ENCODE measurements around the gene DIPK1B.

Gene DIPK1B

DNA sequence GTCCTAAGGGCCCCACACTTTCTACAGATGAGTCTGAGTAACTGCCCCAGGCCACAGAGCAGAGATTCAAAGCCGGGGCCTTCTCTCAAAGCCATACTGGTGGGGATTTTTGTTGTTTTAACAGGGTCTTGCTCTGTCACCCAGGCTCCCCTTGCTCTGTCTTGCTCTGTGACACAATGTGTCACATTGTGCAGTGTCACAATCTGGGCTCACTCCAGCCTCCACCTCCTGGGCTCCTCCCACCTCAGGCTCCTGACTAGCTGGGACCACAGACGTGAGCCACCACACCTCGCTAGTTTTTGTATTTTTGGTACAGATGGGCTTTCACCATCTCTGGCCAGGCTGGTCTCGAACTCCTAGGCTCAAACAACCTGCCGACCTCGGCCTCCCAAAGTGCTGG is 33.7 kb upstream of the DIPK1B start:
- Histone ChIP-seq H2AFZ (ENCODE audit: low read depth, low read length) (no peak overlapping the region), H4K20me1 (ENCODE audit: insufficient read depth, low read length) (peaks cover 9% of the 10 kb centered on the region; the same call in 1 of the 2 replicates), H3K4me3 (ENCODE audit: low read depth in 1 of 2, low read length in 2 of 2) (no peak overlapping the region), H3K9ac (ENCODE audit: low read depth, low read length) (no peak overlapping the region), H3K9me3 (ENCODE audit: insufficient read depth, low read length, severe bottlenecking) (no peaks in the 10 kb centered on the region), H3K27me3 (ENCODE audit: insufficient read depth, low read length, poor library complexity) (no peaks in the 10 kb centered on the region), H3K36me3 (ENCODE audit: insufficient read depth, low read length) (0 out of 2 replicates have a peak, but pooled peaks cover 3% of the 10 kb centered on the region), H3K4me1 (ENCODE audit: insufficient read depth, low read length) (no peaks in the 10 kb centered on the region), H3K79me2 (ENCODE audit: insufficient read depth, low read length) (no peaks in the 10 kb centered on the region), H3K27ac (ENCODE audit: low read length) (no peak overlapping the region), H3K4me2 (ENCODE audit: insufficient read depth, low read length) (no peak overlapping the region)
- ATAC-seq (ENCODE audit: insufficient read depth, low read depth) (no peak), DNase-seq (no peak)
- no peak for TF ChIP-seq EZH2 (IDR thresholded peaks at IDR 0.05; ENCODE audit: borderline replicate concordance, low read depth, low read length, severe bottlenecking)
- TF ChIP-seq, protein P1, sequence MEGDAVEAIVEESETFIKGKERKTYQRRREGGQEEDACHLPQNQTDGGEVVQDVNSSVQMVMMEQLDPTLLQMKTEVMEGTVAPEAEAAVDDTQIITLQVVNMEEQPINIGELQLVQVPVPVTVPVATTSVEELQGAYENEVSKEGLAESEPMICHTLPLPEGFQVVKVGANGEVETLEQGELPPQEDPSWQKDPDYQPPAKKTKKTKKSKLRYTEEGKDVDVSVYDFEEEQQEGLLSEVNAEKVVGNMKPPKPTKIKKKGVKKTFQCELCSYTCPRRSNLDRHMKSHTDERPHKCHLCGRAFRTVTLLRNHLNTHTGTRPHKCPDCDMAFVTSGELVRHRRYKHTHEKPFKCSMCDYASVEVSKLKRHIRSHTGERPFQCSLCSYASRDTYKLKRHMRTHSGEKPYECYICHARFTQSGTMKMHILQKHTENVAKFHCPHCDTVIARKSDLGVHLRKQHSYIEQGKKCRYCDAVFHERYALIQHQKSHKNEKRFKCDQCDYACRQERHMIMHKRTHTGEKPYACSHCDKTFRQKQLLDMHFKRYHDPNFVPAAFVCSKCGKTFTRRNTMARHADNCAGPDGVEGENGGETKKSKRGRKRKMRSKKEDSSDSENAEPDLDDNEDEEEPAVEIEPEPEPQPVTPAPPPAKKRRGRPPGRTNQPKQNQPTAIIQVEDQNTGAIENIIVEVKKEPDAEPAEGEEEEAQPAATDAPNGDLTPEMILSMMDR (IDR thresholded peaks at IDR 0.05; ENCODE audit: borderline replicate concordance, extremely low read depth, low read length, poor library complexity, severe bottlenecking), result no peak

DNA sequence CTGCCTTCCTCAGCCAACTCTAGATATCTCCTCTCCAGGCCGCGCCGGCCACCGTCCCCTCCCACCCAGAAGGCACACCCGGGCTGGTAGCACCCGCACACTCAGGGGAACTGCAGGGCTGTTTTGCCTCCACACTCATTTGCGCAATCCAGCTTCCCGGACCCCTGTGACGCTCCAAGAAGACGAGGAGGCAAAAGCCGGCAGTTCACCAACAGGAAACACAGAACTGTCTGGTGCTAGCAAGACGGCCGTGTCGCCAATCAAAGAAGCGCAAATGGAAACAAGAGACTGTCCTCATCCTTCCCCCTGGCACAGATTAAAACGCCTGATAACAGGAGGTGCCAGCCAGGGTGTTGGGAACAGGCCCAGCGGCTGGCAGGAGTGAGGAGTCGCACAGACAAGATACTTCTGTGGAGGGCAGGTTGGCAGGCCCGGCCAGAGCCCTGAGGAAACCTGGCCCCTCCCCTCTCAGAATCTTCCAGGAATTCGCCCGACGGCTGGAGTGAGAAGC is 32.9 kb upstream of the DIPK1B start:
- Histone ChIP-seq H3K4me3 (ENCODE audit: low read depth in 1 of 2, low read length in 2 of 2) (no peak overlapping the region), H3K27ac (ENCODE audit: low read length) (no peak overlapping the region), H3K9ac (ENCODE audit: low read depth, low read length) (no peak overlapping the region), H3K9me3 (ENCODE audit: insufficient read depth, low read length, severe bottlenecking) (no peaks in the 10 kb centered on the region), H3K79me2 (ENCODE audit: insufficient read depth, low read length) (no peaks in the 10 kb centered on the region), H3K4me1 (ENCODE audit: insufficient read depth, low read length) (no peaks in the 10 kb centered on the region), H3K36me3 (ENCODE audit: insufficient read depth, low read length) (0 out of 2 replicates have a peak, but pooled peaks cover 2% of the 10 kb centered on the region), H3K27me3 (ENCODE audit: insufficient read depth, low read length, poor library complexity) (no peaks in the 10 kb centered on the region), H3K4me2 (ENCODE audit: insufficient read depth, low read length) (no peak overlapping the region), H2AFZ (ENCODE audit: low read depth, low read length) (no peak overlapping the region), H4K20me1 (ENCODE audit: insufficient read depth, low read length) (peaks cover 9% of the 10 kb centered on the region; the same call in 1 of the 2 replicates)
- TF ChIP-seq, protein P1 (IDR thresholded peaks at IDR 0.05; ENCODE audit: borderline replicate concordance, extremely low read depth, low read length, poor library complexity, severe bottlenecking), result no peak
- no peak for TF ChIP-seq EZH2 (IDR thresholded peaks at IDR 0.05; ENCODE audit: borderline replicate concordance, low read depth, low read length, severe bottlenecking)
- DNase-seq, result no peak
- ATAC-seq (ENCODE audit: insufficient read depth, low read depth), result no peak

DNA sequence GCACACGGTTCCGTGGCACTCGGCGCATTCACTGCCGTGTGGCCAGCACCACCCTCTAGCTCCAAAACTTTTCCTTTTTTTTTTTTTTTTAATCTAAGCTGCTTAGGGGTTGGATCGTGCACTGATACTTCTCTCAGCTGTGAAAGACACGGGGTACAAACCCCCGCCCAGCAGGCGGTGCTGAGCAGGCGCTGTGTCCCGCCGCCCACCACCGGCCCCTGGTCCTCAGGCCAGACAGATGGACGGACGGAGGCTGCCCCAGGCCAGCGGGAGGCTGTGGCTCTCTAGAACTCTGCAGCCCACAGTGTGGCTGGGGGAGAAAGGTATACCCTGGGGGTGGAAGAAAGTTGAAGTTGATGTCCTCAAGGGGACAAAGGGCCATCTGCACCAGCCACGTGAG is 31.3 kb upstream of the DIPK1B start:
- DNase-seq, result no peak

More for the DNA sequence above, 31.3 kb upstream of the DIPK1B start:
- H3K27me3 ChIP-seq (ENCODE audit: insufficient read depth, low read length, poor library complexity), result no peaks in the 10 kb centered on the region
- H3K79me2 ChIP-seq (ENCODE audit: insufficient read depth, low read length), result peaks cover 11% of the 10 kb centered on the region
- TF ChIP-seq, protein P1 (IDR thresholded peaks at IDR 0.05; ENCODE audit: borderline replicate concordance, extremely low read depth, low read length, poor library complexity, severe bottlenecking), result no peak
- no peak for TF ChIP-seq EZH2 (IDR thresholded peaks at IDR 0.05; ENCODE audit: borderline replicate concordance, low read depth, low read length, severe bottlenecking)
- ATAC-seq (ENCODE audit: insufficient read depth, low read depth), result no peak
- H3K36me3 ChIP-seq (ENCODE audit: insufficient read depth, low read length), result no peaks in the 10 kb centered on the region
- no peak overlapping the region for H3K9ac ChIP-seq (ENCODE audit: low read depth, low read length)
- no peak overlapping the region for H3K4me3 ChIP-seq (ENCODE audit: low read depth in 1 of 2, low read length in 2 of 2)
- no peaks in the 10 kb centered on the region for H3K9me3 ChIP-seq (ENCODE audit: insufficient read depth, low read length, severe bottlenecking)
- peaks cover 16% of the 10 kb centered on the region for H4K20me1 ChIP-seq (ENCODE audit: insufficient read depth, low read length)
- H2AFZ ChIP-seq (ENCODE audit: low read depth, low read length), result no peak overlapping the region
- no peak overlapping the region for H3K27ac ChIP-seq (ENCODE audit: low read length)
- no peak overlapping the region for H3K4me2 ChIP-seq (ENCODE audit: insufficient read depth, low read length)
- peaks cover 12% of the 10 kb centered on the region for H3K4me1 ChIP-seq (ENCODE audit: insufficient read depth, low read length)
